NCI-H345 treated with DMSO at 0.1 percent for 48 hours (cell line): ENCODE data around the gene BLNK.
"Not testable (repeated sequence)": the region's sequence is repeated elsewhere in the genome, so short reads cannot be mapped to it uniquely, and the experiment has no call there.

Experiments used
- DNase-seq: peaks from one replicate; lab custom pipeline; 2025; ENCODE audit not compliant: unreplicated experiment; lab: John Stamatoyannopoulos, UW

Gene BLNK

DNA sequence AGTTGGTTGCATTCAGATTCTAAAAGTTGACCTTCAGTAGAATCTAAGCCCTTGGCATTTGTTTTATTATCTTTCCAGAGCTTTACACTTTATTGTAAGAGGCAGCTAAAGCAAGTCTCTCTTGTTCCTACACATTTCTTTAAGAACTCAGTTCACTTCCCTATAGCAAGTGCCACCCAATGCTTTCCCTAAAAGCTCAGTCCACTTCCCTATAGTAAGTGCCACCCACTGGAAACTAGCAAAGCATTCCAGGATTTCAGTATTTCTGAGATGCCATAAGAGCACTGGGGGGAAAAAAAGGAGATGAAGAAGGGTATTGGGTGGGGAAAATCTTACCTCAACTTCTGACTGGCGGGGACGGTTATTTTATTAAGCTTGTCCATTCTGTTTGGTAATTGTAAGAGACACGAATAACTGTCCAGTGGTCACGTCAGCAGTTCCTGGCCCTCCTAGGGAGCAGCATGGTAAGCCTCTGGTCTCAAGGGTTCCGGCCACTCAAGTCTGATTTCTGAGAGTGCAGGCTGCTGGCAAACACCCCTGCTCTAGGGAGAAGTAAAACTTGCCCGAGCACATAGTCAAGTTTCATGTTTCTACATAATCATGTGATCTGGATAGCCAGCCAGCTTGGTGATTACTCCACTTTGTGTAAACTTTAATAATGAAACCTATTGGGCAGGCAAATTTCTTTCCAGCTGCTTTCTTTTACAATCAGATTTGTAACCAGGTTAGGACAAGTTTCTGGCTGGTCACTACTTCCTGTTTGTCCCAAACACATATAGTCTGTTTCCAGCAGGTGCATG, at the start of gene BLNK:
Gene BLNK, minus strand, starts transcription at position 554 of the 800 bp plus-strand sequence. Its CDS starts 171 bp downstream, at position 383.
- no peak for DNase-seq

DNA sequence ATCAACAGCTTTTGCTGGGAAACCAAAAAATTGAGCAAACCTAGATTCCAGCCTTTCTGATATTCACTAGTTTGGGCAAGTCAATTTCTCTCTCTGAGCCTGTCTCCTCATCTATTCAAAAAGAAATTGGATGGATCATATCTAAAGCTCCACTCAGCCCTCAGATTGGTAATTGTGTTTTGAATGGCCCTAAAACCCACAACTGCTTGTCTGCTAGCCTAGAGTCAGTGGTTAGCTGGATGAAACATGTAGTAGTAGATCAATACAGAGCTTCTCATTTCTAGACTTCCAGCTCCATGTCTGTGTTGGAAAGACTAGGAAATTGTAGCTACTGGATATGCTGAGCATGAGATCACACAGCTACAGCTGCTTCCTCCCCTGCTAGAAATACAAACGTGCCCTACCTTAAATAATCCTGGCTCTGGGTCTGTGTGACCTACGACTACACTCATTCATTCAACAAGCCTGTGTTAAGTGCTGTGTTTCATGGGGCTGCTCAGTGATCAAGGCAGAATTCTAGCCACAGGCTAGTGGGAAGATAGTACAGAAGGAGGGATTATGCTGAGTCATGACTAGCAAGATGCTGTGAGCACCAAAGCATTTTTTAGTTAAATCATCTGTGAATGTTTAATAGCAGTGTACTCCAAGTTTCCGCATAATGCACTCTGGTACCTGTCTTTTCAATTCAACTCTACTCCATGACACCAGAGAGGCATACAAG, 48.5 kb upstream of the BLNK start:
- DNase-seq = no peak

DNA sequence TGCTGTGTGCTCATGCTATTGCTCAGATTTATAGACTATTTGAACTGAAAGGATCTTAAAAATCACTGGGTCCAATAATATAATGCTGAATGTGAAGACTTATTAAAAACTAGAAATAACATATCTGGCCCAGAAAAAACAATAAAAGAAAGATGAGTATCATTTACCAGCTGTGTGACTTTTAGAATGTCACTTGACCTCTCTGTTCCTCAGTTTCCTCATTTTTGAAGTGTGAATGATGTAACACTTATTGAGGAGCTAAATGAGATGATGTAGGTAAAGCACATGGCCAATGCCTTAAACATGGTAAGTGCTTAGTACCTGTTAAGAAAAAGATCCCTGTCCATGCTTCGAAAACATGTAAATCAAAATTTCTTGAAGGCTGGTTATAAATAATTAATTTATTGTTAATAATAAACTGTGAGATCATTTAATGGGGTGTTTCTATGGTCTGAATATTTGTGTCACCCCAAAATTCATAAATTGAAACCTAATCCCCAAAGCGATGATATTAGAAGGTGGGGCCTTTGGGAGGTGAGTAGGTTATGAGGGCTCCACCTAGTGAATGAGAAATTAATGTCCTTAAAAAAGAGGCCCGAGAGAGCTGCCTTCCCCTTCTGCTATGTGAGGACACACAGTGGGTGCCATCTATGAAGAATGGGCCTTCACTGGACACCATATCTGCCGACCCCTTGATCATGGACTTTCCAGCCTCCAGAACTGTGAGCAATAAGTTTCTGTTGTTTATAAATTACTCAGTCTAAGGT, 45.9 kb upstream of the BLNK start:
- DNase-seq = no peak

DNA sequence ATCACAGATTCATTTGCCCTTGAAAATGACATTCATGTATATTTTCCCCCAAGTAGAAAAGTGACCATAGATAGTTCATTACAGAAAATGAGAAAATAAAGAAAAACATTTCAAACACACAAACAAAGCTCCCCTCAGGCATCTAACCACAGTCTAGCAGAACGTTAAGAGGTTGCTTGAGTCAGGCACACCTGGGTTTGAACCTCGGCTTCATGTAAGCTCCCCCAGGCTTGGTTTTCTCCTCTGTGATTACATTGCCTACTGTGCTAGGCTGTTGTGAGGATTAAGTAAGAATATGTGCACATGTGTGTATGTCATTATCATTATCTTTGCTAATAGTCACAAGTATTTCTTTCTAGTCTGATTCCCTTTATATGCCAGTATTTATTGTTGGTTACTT, 42.0 kb upstream of the BLNK start:
- no peak for DNase-seq

DNA sequence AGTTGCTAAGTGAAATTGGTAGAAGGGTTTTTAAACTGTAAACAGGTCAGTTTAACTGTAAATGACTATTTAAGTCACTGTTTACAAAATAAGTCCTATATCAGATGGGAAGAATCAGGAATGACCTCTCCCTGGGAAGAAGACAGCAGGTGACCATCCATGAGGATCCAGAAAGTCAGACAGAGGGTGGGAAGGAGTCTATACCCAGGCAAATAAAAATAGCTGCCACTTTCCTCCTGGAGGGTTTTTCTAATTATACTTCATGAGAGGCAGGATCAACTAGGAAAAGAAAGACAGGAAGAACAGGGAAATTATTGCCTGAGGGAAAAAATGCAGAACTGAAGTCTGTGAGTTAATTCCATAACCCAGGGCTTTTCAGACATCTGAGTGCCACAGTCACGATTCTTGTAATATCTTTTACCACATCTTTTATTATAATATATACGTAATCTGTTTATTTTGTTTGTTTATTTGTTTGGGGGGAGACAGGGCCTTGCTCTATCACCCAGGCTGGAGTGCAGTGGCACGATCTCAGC, 39.9 kb upstream of the BLNK start:
- DNase-seq = no peak

DNA sequence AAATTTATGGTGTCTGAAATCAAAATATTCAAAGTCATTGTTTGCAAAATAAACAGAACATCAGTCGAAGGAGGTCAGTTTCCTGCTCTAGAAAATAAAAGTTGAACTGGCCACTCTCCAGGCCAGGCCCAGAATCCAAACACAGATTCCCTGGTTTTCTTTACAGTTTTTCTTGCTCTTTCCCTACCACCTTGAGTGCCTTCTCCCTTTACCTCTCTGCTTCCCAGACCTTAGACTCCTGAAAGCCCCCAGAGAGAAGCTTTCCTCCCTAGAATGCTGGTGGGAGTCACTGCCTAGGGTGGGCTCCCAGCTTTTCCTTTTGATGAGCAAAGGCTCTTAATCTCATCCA, 38.9 kb upstream of the BLNK start:
- no peak for DNase-seq

DNA sequence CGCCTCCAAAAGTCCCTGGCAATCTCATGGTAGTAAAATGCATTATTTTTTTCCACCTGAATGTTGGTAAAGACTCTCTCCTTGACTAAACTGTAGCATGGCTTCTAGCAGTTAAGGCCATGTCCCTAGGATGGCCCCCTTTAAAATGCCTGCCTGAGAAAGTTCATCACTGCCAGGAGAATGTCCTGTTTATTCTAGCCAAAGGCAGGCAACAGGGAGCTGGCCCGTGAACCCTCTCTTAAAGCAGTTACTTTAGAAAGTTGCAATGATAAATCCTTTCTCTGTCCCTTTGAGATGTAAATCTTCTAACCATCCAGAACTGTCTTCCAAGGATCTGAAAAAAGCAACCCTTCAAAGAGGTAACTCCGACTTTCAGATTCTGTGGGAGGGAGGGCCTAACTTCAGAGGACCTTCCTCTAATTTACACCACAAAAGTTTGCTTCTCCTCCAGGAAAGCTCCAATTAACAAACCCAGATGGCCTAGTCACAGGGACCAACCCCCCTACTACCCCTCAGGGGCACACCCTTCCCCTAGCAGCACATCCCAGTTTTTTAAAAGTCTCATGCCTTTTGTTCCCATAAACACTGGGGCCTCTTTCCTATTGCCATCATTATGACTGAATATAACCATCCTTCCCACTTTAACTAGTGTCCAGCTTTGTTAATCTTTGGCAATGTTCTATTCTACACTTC, 38.4 kb upstream of the BLNK start:
- no peak for DNase-seq

DNA sequence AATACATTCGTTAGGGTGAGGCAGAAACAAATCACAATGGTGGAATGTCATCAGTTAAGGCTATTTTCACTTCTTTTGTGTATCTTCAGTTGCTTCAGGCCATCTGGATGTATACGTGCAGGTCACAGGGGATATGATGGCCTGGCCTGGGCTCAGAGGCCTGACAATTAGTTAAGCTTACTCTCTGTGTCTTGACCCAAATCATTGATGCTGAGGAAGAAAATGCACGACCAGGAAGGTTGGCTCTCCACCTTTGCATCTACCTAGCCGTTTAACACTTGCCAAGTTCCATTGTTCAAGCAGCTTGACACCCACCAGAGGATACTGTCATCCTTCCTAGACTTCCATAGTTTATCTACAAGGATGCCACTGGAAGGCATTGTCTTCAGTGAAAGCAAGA, 37.5 kb upstream of the BLNK start:
- not testable (repeated sequence) for DNase-seq

DNA sequence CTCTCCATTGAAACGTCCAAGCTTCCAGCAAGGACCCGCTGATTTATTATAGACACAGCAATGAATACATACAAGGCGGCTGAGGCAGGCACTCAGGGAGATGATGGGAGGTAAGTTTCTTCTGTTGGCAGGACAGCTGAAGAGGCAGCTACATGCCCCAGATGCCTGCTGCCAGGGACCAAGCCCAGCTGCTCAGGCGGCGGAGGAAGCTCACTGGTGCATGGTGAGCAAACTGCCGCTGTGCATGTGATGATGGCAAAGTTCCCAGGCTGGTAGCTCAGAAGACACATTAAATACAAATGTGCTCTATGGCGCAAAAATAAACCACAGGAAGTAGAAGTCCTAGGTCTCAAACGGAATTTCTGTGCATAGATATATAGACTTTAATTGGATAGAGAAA, 35.1 kb upstream of the BLNK start:
- no peak for DNase-seq

DNA sequence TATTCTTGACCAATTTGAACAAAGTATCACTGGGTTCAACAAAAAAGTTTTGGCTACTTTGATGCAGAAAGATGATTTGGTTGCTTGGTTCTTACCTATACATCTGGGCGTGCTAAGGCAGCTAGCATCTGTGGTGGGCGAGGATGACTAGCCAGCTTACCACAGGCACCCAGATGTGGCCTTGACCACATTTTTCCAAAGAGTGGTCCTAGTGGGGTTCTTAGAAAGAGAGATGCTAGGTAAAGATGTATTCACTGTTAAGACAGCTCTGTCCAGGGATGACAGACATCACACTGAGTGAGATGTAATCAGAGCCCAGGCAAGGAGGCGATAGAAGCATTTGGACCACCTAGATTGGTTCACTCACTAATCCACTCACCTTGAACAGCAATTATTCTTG, 33.6 kb upstream of the BLNK start:
- no peak for DNase-seq

DNA sequence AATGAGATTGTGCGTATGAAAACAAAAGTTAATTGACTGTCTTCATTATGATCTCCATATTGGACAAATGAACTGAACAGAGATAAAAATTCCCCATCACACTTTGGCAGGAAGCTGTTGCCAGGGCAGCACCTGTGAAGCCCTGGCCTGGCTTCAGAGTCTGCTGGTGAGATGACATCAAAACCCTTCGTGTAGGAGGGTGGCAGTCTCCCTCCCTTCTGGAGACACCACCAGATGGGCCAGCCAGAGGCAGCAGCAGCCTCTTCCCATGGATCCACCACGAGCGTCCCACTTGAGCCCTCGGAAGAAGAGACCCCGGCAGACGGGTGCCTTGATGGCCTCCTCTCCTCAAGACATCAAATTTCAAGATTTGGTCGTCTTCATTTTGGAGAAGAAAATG, 32.9 kb upstream of the BLNK start, which contains the start of gene DNTT:
Gene DNTT, plus strand, starts transcription at position 205 of the 400 bp plus-strand sequence. Its CDS starts 64 bp downstream, at position 269.
- DNase-seq = no peak

DNA sequence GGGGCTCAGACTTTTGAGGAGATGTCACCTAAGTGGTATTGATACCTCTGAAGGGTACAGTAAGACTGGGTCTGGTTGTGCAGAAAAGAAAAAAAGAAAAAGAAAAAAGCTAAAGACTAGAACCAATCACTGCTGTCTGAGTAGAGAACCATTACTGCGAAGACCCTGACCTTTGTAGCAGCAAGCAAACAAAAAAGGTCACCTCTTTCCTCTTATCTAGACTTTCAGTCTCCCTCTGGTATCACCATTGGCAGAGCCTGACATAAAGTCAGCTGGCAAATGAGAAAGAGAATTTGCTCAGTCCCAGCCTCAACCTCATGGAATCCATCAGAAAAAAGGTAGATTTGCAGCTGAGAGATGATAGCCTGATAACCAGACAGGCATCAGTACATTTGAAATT, 30.2 kb upstream of the BLNK start:
- DNase-seq = no peak

DNA sequence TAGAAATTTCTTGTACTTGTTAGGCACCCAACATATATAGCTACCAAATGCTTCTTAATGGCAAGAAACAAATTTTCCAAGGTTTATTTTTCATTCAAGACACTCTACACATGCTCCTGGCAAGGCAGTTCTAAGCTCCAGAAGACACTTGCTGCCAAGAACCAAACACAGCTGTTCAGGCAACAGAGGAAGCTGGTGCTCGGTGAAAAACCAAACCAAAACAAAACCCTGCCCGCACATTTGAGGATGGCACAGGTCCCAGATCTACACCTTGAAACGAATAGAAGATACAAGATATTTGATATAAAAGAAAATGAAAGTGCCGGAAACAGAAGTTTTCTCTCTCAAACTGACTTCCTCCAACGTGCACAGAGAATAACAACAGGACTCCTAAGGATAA, 28.0 kb upstream of the BLNK start:
- DNase-seq = no peak

DNA sequence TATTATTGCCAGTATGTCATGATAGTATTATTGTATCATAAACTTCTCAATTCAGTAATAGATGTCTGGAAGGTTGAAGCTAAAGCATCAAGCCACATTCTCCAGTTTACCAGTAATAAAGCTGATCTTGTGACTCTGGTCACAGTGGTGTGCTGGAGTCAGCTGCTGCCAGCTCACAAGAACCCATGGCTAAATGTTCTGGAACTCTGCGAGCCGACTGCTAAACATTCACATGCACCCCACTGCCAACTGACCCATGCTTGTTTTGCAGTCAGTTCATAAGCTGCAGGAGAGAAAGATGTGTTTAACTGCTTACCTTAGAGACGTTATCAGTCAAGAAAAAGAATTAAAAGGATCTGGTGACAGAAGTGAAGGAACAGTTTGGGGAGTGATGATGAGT, 27.0 kb upstream of the BLNK start:
- no peak for DNase-seq

DNA sequence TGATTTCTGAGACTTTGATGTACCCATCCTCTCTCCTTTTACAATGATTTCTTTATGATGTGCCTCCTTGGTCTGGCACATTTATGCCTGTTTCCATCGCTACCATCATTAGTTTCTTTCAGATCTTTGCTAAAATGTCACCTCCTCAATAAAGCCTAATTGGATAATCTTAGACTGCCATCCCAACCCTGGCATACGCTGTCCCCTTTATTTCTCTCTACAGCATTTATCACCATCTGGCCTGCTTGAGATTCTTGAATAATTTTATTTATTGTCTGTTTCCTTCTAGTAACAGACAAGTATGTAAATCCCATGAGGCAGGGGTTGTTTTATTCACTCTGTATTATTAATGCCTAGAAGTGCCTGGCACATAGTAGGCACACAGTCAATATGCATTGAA, 26.1 kb upstream of the BLNK start:
- DNase-seq = no peak

DNA sequence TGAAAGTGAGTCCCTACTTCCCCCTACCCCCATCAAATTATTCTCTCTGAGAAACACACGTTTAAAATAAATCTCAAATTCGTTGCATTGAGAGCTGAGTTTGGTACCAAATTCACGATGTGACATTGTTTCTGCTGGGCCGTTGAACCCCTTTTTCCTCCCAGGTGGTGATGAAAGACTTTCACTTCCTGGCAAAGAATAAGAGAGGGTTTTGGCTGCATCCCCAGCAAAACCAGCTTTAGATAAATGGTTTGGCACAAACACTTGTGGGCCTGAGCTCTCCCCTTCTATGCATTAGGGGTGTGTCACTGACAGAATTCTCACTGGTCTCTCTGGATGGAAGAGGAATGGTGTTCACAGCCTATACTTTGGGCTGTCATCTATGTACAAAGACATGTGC, 24.1 kb upstream of the BLNK start:
- no peak for DNase-seq

DNA sequence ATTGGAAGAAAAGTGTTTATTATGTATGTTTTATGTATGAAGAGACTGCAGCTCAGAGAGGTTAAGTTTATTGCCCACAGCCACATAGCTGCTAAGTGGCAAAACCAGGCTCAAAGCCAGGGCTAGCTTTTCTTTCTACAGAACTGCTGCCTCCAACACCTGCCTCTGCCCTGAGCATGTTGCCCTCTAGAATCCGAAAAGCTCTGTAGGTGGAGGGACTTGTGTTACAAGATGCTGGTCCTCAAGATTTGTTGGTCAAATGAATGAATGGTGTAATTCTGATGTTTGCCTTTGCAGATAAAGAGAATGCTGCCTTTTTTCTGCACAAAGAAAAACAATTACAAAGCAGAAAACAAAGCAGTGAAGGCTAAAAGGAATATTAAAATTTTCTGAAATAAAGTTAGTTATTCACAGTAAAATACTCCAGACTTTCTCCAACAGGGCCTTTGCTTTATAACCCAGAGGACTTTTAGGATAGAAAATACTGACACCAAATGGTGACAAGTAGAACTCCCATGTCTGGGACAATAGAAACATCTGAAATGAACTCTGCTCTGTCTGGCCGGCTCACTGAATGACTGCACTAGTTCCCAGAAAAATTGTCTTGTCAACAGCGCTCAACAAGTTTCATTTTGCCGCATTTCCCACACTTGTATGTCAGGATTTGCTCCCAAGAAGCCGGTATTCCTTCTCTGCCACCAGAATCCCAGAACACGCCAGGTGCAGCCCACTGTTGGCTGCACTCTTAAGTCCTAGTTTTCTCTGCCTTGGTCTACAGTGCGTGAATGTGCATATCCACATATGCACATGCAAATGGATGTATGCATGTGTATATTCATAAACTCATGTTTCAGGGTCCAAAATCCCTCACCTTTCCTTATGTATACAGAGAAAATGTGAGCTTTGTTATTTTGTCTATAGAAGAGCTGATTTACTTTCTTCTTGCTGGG, 21.9 kb upstream of the BLNK start:
- peak; percentile 24 for DNase-seq

DNA sequence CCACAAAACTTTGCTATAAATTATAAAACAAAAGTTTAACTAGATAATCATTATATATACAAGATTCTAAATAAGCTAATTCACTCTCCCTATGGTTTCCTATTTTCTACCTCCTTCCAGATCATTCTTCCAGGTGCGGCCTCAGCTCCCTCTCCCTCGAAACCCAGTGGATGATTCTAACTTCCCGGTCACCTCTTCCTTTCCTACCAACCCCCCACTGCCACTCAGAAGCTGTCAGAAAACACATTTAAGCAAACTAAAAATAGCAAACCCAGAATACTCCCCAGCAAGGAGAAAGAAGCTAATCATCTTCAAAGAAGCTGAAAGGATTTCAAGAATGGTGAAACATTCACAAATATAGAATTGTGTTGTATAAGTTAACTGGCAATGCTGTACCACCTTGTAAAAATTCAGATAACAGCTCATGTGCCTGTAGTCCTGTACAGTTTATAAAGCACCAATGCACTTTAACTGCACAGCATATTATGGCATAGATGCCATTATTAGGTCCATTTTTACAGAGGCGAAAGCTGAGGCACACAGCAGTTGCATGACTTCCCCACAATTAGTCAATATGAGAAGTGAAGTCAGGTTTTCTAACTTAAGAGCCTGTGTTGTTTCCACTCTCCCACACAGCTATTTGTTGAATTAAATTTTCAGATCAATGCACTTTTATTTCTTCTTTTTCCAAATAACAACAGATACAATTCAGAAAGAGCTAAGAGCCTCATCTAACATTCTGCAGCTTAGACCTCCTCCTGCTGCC, 19.2 kb upstream of the BLNK start:
- DNase-seq = no peak
